ENCODE data around the gene OLFM4.

The OLFM4 gene

GRCh38 chr13:53028637-53029203 lies at the start of gene OLFM4:
TSS of gene OLFM4 (plus strand) at chr13:53028813. CDS start at chr13:53028837, 24 bp downstream.
- no peak within 1 kb of the TSS for H3K27ac ChIP-seq

DNA sequence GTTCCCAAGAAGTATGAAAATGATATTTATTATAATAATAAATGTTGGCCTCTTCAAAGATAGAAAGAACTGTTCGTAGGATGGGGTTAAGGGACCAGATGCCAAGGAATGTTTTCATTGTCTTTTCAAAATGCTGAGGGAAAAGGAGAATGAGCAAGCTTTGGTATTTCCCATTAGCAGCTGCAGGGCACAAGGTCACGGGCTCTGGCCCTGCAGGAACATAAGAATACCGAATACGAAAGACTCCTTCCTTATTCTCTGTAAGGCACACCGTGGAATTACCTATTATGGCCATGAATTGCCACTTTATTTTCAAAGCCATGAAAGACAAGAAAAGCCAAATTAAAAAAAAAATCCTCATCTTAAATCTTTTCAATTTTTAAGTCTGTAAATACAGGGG lies 49.6 kb upstream of the OLFM4 start:
- H3K27ac ChIP-seq: no peak overlapping the region
- no peak for DNase-seq (ENCODE audit: low read depth, low spot score)

More at GRCh38 chr13:53028637-53029203, at the start of gene OLFM4:
- no peak for DNase-seq (ENCODE audit: low read depth, low spot score)

DNA sequence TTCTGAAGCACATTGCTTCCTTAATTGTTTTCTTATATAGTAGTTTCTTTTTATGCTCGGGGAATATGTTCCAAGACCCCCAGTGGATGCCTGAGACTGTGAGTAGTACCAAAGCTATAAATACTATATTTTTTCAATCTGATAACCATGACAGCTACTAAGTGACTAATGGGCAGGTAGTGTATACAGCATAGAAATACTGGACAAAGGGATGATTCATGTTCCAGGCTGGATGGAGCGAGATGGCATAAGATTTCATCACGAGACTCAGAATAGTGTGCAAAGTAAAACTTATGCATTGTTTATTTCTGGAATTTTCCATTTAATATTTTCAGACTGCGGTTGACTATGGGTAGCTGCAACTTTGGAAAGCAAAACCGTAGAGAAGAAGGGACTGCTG lies 47.9 kb upstream of the OLFM4 start:
- no peak for DNase-seq (ENCODE audit: low read depth, low spot score)
- H3K27ac ChIP-seq: peak overlapping the region; percentile 23

GRCh38 chr13:52983836-52984235 lies 44.8 kb upstream of the OLFM4 start:
- H3K27ac ChIP-seq: peak overlapping the region; percentile 8
- no peak for DNase-seq (ENCODE audit: low read depth, low spot score)

GRCh38 chr13:52984881-52985363 lies 43.7 kb upstream of the OLFM4 start:
- H3K27ac ChIP-seq: no peak overlapping the region
- DNase-seq (ENCODE audit: low read depth, low spot score): no peak

DNA sequence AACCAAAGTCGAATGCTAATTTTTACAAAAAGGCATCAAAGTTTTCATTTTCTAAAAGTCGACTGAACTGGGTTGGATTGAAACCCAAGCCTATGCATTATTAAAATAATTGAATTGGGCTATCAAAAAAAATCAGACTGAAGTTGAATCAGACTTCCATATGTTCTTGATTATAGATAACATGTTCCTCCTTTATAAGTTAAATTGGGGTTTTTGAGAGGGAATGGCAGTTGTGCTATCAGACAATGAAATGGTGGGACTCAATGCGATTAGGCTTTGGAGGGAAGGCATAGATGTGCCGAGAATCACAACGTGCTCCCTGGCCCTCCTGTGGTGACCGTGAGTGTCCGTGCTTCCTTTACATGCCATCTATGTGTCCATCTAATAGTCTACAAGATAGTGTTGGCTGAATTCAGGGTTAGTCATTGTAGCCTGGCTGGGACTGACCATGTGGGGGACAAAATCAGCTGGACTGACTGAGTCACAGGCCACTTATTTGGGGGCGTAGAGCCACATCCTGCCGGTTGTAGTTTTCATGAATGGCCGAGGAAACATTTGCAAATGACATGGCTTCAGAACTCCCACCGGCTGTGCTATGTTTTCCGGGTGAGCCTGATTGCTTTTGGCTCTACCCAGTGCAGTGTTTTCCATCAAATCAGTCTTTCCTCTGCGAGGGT lies 37.1 kb upstream of the OLFM4 start:
- no peak overlapping the region for H3K27ac ChIP-seq
- DNase-seq (ENCODE audit: low read depth, low spot score): no peak

- H3K27ac ChIP-seq: no peak overlapping the region
- no peak for DNase-seq (ENCODE audit: low read depth, low spot score)
These were observed 36.5 kb upstream of the OLFM4 start for GRCh38 chr13:52992110-52992509.

- H3K27ac ChIP-seq: no peak overlapping the region
- no peak for DNase-seq (ENCODE audit: low read depth, low spot score)
These were observed 34.6 kb upstream of the OLFM4 start for GRCh38 chr13:52994051-52994450.

- H3K27ac ChIP-seq: no peak overlapping the region
These were observed 33.7 kb upstream of the OLFM4 start for GRCh38 chr13:52994865-52995264.

DNA sequence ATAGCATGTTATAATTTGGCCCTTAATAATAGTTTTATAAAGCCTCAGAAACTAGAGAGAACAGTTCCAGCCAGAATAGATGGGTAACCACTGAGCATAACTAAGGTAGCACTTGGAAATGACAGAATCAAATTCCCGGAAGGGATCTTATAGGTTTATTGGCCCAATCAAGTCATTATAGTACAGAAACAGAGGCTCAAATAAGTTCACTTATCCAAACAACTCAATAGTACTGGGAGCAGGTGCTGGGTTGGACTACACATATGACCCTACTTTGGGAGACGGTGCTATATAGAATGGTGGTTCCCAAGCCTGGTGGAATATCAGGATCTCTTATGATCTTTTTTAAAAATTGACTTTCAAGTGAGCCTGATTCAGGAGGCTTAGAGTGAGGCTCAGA lies 32.7 kb upstream of the OLFM4 start:
- no peak overlapping the region for H3K27ac ChIP-seq
- no peak for DNase-seq (ENCODE audit: low read depth, low spot score)

More at GRCh38 chr13:52994865-52995264, 33.7 kb upstream of the OLFM4 start:
- no peak for DNase-seq (ENCODE audit: low read depth, low spot score)

DNA sequence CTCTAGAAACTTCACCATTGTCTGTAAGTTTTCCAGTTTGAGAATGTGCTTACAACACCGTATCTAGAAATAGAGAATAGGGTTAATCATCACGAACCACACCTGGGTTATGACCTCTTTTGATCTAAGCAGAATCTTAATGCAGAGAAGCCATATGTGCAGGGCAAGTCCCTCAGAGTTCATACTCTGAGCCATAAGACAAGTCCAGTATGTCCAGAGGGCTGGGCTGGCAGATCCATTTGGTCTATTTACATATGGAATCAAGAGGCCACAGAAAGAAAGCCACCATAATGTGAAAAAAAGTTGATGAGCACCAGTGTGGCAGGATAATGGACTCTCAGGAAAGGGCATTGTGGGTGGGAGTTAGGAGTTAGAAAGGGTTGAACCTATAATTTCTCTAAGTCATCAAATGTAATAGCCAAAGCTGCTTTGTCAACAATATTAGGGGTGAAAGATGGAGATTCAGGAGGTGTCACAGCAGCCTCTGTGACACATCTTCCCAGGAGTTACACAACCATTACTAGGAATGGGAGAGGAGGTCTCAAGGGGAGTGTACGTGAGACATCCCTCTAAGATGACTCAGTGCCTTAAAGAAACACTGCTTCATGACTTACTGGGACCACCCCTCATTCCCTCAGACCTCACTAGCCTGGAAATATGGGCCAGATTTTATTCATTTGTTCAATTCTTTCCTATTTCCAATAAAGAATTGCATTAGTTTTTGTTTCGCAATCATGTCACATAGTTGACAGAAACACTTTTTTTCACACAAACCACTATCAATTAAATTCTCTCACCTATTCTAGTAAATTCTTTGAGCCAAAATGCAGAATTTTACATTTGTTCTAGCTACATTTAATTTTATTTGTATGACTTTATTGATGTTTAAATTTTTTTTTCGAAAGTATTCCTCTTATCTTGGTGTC lies 30.4 kb upstream of the OLFM4 start:
- no peak for DNase-seq (ENCODE audit: low read depth, low spot score)
- no peak overlapping the region for H3K27ac ChIP-seq

DNA sequence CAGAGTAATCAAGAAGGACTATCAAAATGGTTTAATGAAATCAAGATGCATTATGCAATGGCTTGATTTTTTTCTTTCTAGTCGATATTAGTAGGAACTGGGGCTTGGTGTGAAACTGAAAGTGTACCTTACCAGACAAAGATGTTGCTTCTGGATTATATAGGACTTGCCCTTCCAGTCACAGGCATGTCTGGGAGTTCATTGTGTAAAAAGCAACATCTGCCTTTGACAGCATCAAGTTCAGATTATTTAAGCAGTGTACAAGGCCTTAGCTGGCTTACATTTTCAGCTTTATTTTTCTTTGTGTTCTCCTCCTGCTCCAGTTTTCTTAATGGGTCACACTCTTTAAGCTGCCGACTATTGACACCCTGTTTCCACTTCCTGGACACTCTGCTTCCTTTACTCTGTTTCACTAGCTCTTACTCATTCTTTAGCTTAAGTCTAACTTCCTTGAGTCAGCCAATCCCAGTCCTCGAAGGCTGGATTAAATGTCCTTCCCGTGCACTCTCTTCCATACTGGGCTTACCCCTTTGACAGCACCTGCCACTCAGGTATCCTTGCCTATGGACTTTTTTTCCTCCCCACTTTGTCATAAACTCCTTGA lies 29.4 kb upstream of the OLFM4 start:
- no peak overlapping the region for H3K27ac ChIP-seq
- DNase-seq (ENCODE audit: low read depth, low spot score): no peak

GRCh38 chr13:53001444-53002225 lies 27.0 kb upstream of the OLFM4 start:
- DNase-seq (ENCODE audit: low read depth, low spot score): no peak
- H3K27ac ChIP-seq: no peak overlapping the region

- DNase-seq (ENCODE audit: low read depth, low spot score): no peak
- H3K27ac ChIP-seq: no peak overlapping the region
These were observed 24.0 kb upstream of the OLFM4 start for GRCh38 chr13:53004573-53004972.

- DNase-seq (ENCODE audit: low read depth, low spot score): no peak
- H3K27ac ChIP-seq: no peak overlapping the region
These were observed 23.0 kb upstream of the OLFM4 start for GRCh38 chr13:53005626-53006025.

- no peak for DNase-seq (ENCODE audit: low read depth, low spot score)
- H3K27ac ChIP-seq: no peak overlapping the region
These were observed 20.7 kb upstream of the OLFM4 start for GRCh38 chr13:53007872-53008271.

DNA sequence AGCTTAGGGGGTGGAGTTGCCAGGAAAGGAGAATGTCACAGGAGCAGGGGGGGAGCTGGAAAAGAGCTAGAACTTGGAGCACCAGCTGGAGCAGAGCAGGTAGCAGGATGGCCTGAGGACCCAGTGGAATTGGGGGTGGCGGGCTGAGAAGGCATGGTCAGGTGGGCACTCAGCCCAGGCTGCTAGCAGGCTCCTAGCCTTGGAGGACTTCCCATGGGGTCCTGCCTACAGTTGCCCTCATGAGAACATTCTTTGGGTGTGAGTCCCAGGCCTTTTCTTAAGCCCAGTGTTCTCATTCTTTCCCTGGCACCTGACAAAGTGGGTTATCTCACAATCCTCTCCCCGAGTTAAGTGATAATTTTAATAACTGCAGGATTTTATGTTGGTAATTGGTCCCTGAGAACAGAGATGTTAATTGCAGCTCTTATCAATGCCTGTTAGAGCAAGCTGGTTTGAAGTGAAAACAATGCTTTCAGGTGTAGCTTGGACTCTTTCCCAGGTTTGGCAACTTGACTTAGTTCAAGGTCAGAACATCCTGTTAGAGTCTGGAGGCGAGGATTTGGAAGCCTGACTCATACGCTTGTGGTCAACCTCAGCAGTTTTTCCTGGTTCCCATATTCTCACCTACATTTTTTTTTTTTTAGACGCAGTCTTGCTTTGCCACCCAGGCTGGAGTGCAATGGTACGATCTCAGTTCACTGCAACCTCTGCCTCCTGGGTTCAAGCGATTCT lies 18.1 kb upstream of the OLFM4 start:
- H3K27ac ChIP-seq: no peak overlapping the region
- DNase-seq (ENCODE audit: low read depth, low spot score): peak; percentile 76

GRCh38 chr13:53012707-53013106 lies 15.9 kb upstream of the OLFM4 start:
- no peak overlapping the region for H3K27ac ChIP-seq
- DNase-seq (ENCODE audit: low read depth, low spot score): no peak

DNA sequence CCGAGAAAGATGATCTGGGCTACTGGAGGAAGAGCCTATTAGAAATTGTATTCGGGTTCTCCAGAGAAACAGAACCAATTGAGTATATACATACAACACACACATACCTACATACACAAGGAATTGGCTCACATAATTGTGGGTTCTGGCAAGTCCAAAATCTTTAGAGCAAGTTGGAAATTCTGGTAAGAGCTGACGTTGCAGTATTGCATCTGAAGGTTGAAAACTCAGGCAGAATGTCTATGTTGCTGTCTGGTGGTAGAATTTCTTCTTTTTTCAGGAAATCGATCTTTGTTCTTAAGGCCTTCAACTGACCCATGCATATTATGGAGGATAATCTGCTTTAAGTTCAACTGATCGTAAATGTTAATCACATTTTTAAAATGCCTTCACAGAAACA lies 15.5 kb upstream of the OLFM4 start:
- no peak overlapping the region for H3K27ac ChIP-seq
- no peak for DNase-seq (ENCODE audit: low read depth, low spot score)

Data from epithelial cell of prostate (primary cell).